Neural cell (in vitro differentiated cells): ENCODE data around the gene DEFB115. TPM values are rescaled to one million over a fixed set of nuclear protein-coding genes. Genes with fewer than 3 reads are reported as not detected.

ENCODE experiments used
- H2AFZ ChIP-seq: fragments of 200-600, 300-800 bp; sonication (generic), shearing (Covaris generic); 2 replicates; pipeline ENCODE4 v1.6.0; 2014; ENCODE audit warnings: low read depth, mild to moderate bottlenecking, antibody characterized with exemption, low read length, moderate library complexity
- H3F3A ChIP-seq: fragments of 200-600 bp; shearing (Covaris generic); 2 replicates; pipeline ENCODE4 v1.6.1; 2016; ENCODE audit warnings: mild to moderate bottlenecking, moderate library complexity, mixed read lengths, antibody characterized with exemption, low read length; ENCODE audit not compliant: insufficient read depth, poor library complexity, severe bottlenecking
- H3K27ac ChIP-seq: fragments of 200-600, 300-800 bp; sonication (generic), shearing (Covaris generic); 2 replicates; pipeline ENCODE4 v1.5.1; 2014; ENCODE audit warnings: mild to moderate bottlenecking, low read length, moderate library complexity
- H3K27me3 ChIP-seq: fragments of 300-800, 200-600 bp; sonication (generic), shearing (Covaris generic); 2 replicates; pipeline ENCODE4 v1.6.0; 2014; ENCODE audit warnings: mild to moderate bottlenecking, low read depth, low read length, moderate library complexity; ENCODE audit not compliant: insufficient read depth
- H3K36me3 ChIP-seq: fragments of 300-800, 200-600 bp; sonication (generic), shearing (Covaris generic); 2 replicates; pipeline ENCODE4 v1.5.1; 2014; ENCODE audit warnings: mild to moderate bottlenecking, antibody characterized with exemption, low read length, moderate library complexity; ENCODE audit not compliant: insufficient read depth
- H3K4me2 ChIP-seq: fragments of 300-800, 200-600 bp; sonication (generic), shearing (Covaris generic); 2 replicates; pipeline ENCODE4 v1.6.0; 2014; ENCODE audit warnings: mild to moderate bottlenecking, low read length
- H3K4me3 ChIP-seq: fragments of 300-800, 200-600 bp; sonication (generic), shearing (Covaris generic); 2 replicates; pipeline ENCODE4 v1.5.1; 2014; ENCODE audit warnings: mild to moderate bottlenecking, low read length, moderate library complexity
- H3K79me2 ChIP-seq: fragments of 200-600 bp; shearing (Covaris generic); replicated peaks from 2 replicates; pipeline ENCODE4 v1.6.0; 2014; ENCODE audit warnings: mild to moderate bottlenecking, low read length, moderate library complexity; ENCODE audit not compliant: insufficient read depth
- H3K9ac ChIP-seq: fragments of 300-800, 200-600 bp; sonication (generic), shearing (Covaris generic); 2 replicates; pipeline ENCODE4 v1.6.1; 2016; ENCODE audit warnings: mild to moderate bottlenecking, low read length, mixed read lengths
- H3K9me2 ChIP-seq: fragments of 200-600 bp; shearing (Covaris generic); 2 replicates; pipeline ENCODE4 v1.6.1; 2016; ENCODE audit warnings: mild to moderate bottlenecking, low read length, mixed read lengths; ENCODE audit not compliant: insufficient read depth
- H3K9me3 ChIP-seq: fragments of 200-600, 300-800 bp; sonication (generic), shearing (Covaris generic); 2 replicates; pipeline ENCODE4 v1.6.1; 2016; ENCODE audit warnings: mild to moderate bottlenecking, mixed run types, low read length, moderate library complexity, mixed read lengths
- H4K20me1 ChIP-seq: fragments of 200-600 bp; shearing (Covaris generic); 2 replicates; pipeline ENCODE4 v1.6.1; 2016; ENCODE audit warnings: mild to moderate bottlenecking, mixed run types; ENCODE audit not compliant: insufficient read depth
- polyA plus RNA-seq: library from polyadenylated mRNA; depleted of rRNA; stranded (reverse); fragments of >200 nt; gene quantifications from 2 replicates; pipeline ENCODE4 v1.2.3, GENCODE V29; 2014
- TF ChIP-seq, protein P1 (sequence below): fragments of 450-650 bp; IDR thresholded peaks from 2 replicates; pipeline ENCODE4 v1.5.1; 2014; ENCODE audit warnings: antibody characterized with exemption, mild to moderate bottlenecking, moderate library complexity; ENCODE audit not compliant: poor library complexity, severe bottlenecking

DEFB115 gene
- polyA plus RNA-seq, 1 donor from 2014 or later = not detected

DNA sequence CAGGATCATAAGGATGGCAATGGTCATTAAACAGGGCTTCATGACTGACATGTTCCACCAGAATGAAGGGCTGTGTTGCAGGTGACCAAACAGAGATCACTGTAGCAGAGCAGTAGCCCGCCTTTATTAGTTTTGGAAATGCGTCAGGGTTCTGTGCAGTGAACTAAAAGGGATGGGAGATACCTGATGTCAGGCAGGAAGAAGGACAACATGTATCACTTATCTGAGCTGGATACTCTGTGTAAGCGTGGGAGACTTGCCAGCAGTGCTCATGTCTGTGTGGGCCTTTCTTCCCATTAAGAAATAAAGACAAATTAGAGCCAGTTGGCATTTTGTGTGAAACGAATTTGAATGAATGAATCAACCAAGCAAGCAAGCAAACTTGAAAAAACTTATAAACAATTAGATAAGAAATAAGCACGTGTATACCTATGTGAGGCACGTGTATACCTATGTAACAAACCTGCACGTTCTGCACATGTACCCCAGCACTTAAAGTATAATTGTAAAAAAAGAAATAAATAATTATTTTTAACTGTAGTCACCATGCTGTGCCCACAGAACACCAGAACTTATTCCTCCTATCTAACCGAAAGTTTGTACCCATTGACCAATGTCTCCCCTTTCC, 51.2 kb downstream of the DEFB115 start, which contains the start of gene DEFB116:
DEFB116 (minus strand) TSS at position 51 of the 628 bp plus-strand sequence; CDS start at position 51, 0 bp downstream.
- no peaks in the 10 kb centered on the region for H3K79me2 ChIP-seq
- H3K9ac ChIP-seq = no peak within 1 kb of the TSS
- no peaks in the 10 kb centered on the region for H3K36me3 ChIP-seq
- H3F3A ChIP-seq = no peaks in the 10 kb centered on the region
- no peak within 1 kb of the TSS for H3K4me2 ChIP-seq
- no peaks in the 10 kb centered on the region for H4K20me1 ChIP-seq
- TF ChIP-seq, protein P1, sequence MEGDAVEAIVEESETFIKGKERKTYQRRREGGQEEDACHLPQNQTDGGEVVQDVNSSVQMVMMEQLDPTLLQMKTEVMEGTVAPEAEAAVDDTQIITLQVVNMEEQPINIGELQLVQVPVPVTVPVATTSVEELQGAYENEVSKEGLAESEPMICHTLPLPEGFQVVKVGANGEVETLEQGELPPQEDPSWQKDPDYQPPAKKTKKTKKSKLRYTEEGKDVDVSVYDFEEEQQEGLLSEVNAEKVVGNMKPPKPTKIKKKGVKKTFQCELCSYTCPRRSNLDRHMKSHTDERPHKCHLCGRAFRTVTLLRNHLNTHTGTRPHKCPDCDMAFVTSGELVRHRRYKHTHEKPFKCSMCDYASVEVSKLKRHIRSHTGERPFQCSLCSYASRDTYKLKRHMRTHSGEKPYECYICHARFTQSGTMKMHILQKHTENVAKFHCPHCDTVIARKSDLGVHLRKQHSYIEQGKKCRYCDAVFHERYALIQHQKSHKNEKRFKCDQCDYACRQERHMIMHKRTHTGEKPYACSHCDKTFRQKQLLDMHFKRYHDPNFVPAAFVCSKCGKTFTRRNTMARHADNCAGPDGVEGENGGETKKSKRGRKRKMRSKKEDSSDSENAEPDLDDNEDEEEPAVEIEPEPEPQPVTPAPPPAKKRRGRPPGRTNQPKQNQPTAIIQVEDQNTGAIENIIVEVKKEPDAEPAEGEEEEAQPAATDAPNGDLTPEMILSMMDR = no peak
- H3K4me3 ChIP-seq = no peak within 1 kb of the TSS
- no peaks in the 10 kb centered on the region for H3K9me2 ChIP-seq
- no peaks in the 10 kb centered on the region for H3K27me3 ChIP-seq
- H3K9me3 ChIP-seq = peaks cover 24% of the 10 kb centered on the region
- no peak within 1 kb of the TSS for H3K27ac ChIP-seq
- no peak within 1 kb of the TSS for H2AFZ ChIP-seq

Other genes starting within 250 kb of the DEFB115 start
- not detected in 2 replicates for gene DEFB116, start 50.9 kb downstream of the DEFB115 start, polyA plus RNA-seq
- not detected in 2 replicates for gene DEFB118, start 110.9 kb downstream of the DEFB115 start, polyA plus RNA-seq
- gene DEFB119, start 132.9 kb downstream of the DEFB115 start, polyA plus RNA-seq = not detected in 2 replicates
- not detected in 2 replicates for gene DEFB121, start 148.6 kb downstream of the DEFB115 start, polyA plus RNA-seq
- not detected in 2 replicates for gene DEFB123, start 183.0 kb downstream of the DEFB115 start, polyA plus RNA-seq
- not detected in 2 replicates for gene DEFB124, start 217.5 kb downstream of the DEFB115 start, polyA plus RNA-seq
- not detected in 2 replicates for gene REM1, start 217.6 kb downstream of the DEFB115 start, polyA plus RNA-seq